Neural cell (in vitro differentiated cells): ENCODE data around the gene IER3. TPM values are rescaled to one million over a fixed set of nuclear protein-coding genes. Genes with fewer than 3 reads are reported as not detected.
"Not testable (repeated sequence)": the region's sequence is repeated elsewhere in the genome, so short reads cannot be mapped to it uniquely, and the experiment has no call there.

ENCODE experiments used
- H2AFZ ChIP-seq: fragments of 200-600, 300-800 bp; sonication (generic), shearing (Covaris generic); 2 replicates; pipeline ENCODE4 v1.6.0; 2014; ENCODE audit warnings: low read depth, mild to moderate bottlenecking, antibody characterized with exemption, low read length, moderate library complexity
- H3F3A ChIP-seq: fragments of 200-600 bp; shearing (Covaris generic); 2 replicates; pipeline ENCODE4 v1.6.1; 2016; ENCODE audit warnings: mild to moderate bottlenecking, moderate library complexity, mixed read lengths, antibody characterized with exemption, low read length; ENCODE audit not compliant: insufficient read depth, poor library complexity, severe bottlenecking
- H3K27ac ChIP-seq: fragments of 200-600, 300-800 bp; sonication (generic), shearing (Covaris generic); 2 replicates; pipeline ENCODE4 v1.5.1; 2014; ENCODE audit warnings: mild to moderate bottlenecking, low read length, moderate library complexity
- H3K27me3 ChIP-seq: fragments of 300-800, 200-600 bp; sonication (generic), shearing (Covaris generic); 2 replicates; pipeline ENCODE4 v1.6.0; 2014; ENCODE audit warnings: mild to moderate bottlenecking, low read depth, low read length, moderate library complexity; ENCODE audit not compliant: insufficient read depth
- H3K36me3 ChIP-seq: fragments of 300-800, 200-600 bp; sonication (generic), shearing (Covaris generic); 2 replicates; pipeline ENCODE4 v1.5.1; 2014; ENCODE audit warnings: mild to moderate bottlenecking, antibody characterized with exemption, low read length, moderate library complexity; ENCODE audit not compliant: insufficient read depth
- H3K4me2 ChIP-seq: fragments of 300-800, 200-600 bp; sonication (generic), shearing (Covaris generic); 2 replicates; pipeline ENCODE4 v1.6.0; 2014; ENCODE audit warnings: mild to moderate bottlenecking, low read length
- H3K4me3 ChIP-seq: fragments of 300-800, 200-600 bp; sonication (generic), shearing (Covaris generic); 2 replicates; pipeline ENCODE4 v1.5.1; 2014; ENCODE audit warnings: mild to moderate bottlenecking, low read length, moderate library complexity
- H3K79me2 ChIP-seq: fragments of 200-600 bp; shearing (Covaris generic); replicated peaks from 2 replicates; pipeline ENCODE4 v1.6.0; 2014; ENCODE audit warnings: mild to moderate bottlenecking, low read length, moderate library complexity; ENCODE audit not compliant: insufficient read depth
- H3K9ac ChIP-seq: fragments of 300-800, 200-600 bp; sonication (generic), shearing (Covaris generic); 2 replicates; pipeline ENCODE4 v1.6.1; 2016; ENCODE audit warnings: mild to moderate bottlenecking, low read length, mixed read lengths
- H3K9me2 ChIP-seq: fragments of 200-600 bp; shearing (Covaris generic); 2 replicates; pipeline ENCODE4 v1.6.1; 2016; ENCODE audit warnings: mild to moderate bottlenecking, low read length, mixed read lengths; ENCODE audit not compliant: insufficient read depth
- H3K9me3 ChIP-seq: fragments of 200-600, 300-800 bp; sonication (generic), shearing (Covaris generic); 2 replicates; pipeline ENCODE4 v1.6.1; 2016; ENCODE audit warnings: mild to moderate bottlenecking, mixed run types, low read length, moderate library complexity, mixed read lengths
- H4K20me1 ChIP-seq: fragments of 200-600 bp; shearing (Covaris generic); 2 replicates; pipeline ENCODE4 v1.6.1; 2016; ENCODE audit warnings: mild to moderate bottlenecking, mixed run types; ENCODE audit not compliant: insufficient read depth
- EZH2 ChIP-seq: fragments of 200-600, 300-800 bp; shearing (Covaris generic), sonication (generic); IDR thresholded peaks from 2 replicates; pipeline ENCODE4 v1.6.1; 2014; ENCODE audit warnings: antibody characterized with exemption, low read length, borderline replicate concordance, mild to moderate bottlenecking; ENCODE audit not compliant: insufficient read depth, poor library complexity, severe bottlenecking
- MXI1 ChIP-seq: fragments of 450-650 bp; conservative IDR thresholded peaks from 2 replicates; pipeline ENCODE4 v1.6.1; 2014; ENCODE audit warnings: antibody characterized with exemption, mild to moderate bottlenecking; ENCODE audit not compliant: poor library complexity, severe bottlenecking
- POLR2AphosphoS5 ChIP-seq: IDR thresholded peaks from 2 replicates; pipeline ENCODE4 v1.6.1; 2012
- RAD21 ChIP-seq: fragments of 450-650 bp; conservative IDR thresholded peaks from 2 replicates; pipeline ENCODE4 v1.6.1; 2014; ENCODE audit warnings: antibody characterized with exemption, mild to moderate bottlenecking, moderate library complexity
- REST ChIP-seq: IDR thresholded peaks from 2 replicates; pipeline ENCODE4 v1.6.1; 2012; ENCODE audit warnings: borderline replicate concordance
- SMC3 ChIP-seq: fragments of 450-650 bp; conservative IDR thresholded peaks from 2 replicates; pipeline ENCODE4 v1.6.1; 2014; ENCODE audit warnings: antibody characterized with exemption, mild to moderate bottlenecking, moderate library complexity; ENCODE audit not compliant: poor library complexity
- TAF1 ChIP-seq: IDR thresholded peaks from 2 replicates; pipeline ENCODE4 v1.6.1; 2012; ENCODE audit warnings: low read depth
- polyA plus RNA-seq: library from polyadenylated mRNA; depleted of rRNA; stranded (reverse); fragments of >200 nt; gene quantifications from 2 replicates; pipeline ENCODE4 v1.2.3, GENCODE V29; 2014
- TF ChIP-seq, protein P1 (sequence below): fragments of 450-650 bp; IDR thresholded peaks from 2 replicates; pipeline ENCODE4 v1.5.1; 2014; ENCODE audit warnings: antibody characterized with exemption, mild to moderate bottlenecking, moderate library complexity; ENCODE audit not compliant: poor library complexity, severe bottlenecking

Gene IER3
- polyA plus RNA-seq, 1 donor from 2014 or later, result 3.0 TPM

DNA sequence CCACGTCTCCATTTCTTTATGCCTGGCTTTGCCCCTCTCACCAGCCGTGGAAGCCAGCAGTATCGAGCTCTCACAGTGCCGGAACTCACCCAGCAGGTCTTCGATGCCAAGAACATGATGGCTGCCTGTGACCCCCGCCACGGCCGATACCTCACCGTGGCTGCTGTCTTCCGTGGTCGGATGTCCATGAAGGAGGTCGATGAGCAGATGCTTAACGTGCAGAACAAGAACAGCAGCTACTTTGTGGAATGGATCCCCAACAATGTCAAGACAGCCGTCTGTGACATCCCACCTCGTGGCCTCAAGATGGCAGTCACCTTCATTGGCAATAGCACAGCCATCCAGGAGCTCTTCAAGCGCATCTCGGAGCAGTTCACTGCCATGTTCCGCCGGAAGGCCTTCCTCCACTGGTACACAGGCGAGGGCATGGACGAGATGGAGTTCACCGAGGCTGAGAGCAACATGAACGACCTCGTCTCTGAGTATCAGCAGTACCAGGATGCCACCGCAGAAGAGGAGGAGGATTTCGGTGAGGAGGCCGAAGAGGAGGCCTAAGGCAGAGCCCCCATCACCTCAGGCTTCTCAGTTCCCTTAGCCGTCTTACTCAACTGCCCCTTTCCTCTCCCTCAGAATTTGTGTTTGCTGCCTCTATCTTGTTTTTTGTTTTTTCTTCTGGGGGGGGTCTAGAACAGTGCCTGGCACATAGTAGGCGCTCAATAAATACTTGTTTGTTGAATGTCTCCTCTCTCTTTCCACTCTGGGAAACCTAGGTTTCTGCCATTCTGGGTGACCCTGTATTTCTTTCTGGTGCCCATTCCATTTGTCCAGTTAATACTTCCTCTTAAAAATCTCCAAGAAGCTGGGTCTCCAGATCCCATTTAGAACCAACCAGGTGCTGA is 20.3 kb downstream of the IER3 start:
- TF ChIP-seq, protein P1, sequence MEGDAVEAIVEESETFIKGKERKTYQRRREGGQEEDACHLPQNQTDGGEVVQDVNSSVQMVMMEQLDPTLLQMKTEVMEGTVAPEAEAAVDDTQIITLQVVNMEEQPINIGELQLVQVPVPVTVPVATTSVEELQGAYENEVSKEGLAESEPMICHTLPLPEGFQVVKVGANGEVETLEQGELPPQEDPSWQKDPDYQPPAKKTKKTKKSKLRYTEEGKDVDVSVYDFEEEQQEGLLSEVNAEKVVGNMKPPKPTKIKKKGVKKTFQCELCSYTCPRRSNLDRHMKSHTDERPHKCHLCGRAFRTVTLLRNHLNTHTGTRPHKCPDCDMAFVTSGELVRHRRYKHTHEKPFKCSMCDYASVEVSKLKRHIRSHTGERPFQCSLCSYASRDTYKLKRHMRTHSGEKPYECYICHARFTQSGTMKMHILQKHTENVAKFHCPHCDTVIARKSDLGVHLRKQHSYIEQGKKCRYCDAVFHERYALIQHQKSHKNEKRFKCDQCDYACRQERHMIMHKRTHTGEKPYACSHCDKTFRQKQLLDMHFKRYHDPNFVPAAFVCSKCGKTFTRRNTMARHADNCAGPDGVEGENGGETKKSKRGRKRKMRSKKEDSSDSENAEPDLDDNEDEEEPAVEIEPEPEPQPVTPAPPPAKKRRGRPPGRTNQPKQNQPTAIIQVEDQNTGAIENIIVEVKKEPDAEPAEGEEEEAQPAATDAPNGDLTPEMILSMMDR, result peak; percentile 45

DNA sequence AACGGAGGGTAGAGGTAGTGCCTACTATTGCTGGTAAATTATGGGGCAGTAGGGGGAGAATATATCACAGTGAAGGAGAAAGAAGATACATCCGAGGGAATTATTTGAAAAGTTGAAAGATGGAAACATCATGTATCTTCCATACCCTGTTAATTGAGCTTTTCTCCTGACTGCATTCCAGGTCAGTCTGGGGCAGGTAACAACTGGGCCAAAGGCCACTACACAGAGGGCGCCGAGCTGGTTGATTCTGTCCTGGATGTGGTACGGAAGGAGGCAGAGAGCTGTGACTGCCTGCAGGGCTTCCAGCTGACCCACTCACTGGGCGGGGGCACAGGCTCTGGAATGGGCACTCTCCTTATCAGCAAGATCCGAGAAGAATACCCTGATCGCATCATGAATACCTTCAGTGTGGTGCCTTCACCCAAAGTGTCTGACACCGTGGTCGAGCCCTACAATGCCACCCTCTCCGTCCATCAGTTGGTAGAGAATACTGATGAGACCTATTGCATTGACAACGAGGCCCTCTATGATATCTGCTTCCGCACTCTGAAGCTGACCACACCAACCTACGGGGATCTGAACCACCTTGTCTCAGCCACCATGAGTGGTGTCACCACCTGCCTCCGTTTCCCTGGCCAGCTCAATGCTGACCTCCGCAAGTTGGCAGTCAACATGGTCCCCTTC is 21.0 kb downstream of the IER3 start:
- not testable (repeated sequence) for H3K9me2 ChIP-seq, H2AFZ ChIP-seq, H3K36me3 ChIP-seq, H3K9me3 ChIP-seq, H3K27me3 ChIP-seq
- Histone ChIP-seq H4K20me1 (peaks cover 44% of the 10 kb centered on the region), H3K27ac (peak overlapping the region; percentile 100), H3K4me3 (peak overlapping the region; percentile 99), H3K4me2 (peak overlapping the region; percentile 93), H3K79me2 (peaks cover 69% of the 10 kb centered on the region), H3F3A (peaks cover 17% of the 10 kb centered on the region), H3K9ac (peak overlapping the region; percentile 99)

More for the DNA sequence above, 20.3 kb downstream of the IER3 start:
- H3K9me2 ChIP-seq, H3K9me3 ChIP-seq, H3K27ac ChIP-seq, H2AFZ ChIP-seq, H3K27me3 ChIP-seq, H3K36me3 ChIP-seq, H3K9ac ChIP-seq: not testable (repeated sequence)
- H3K79me2 ChIP-seq, result peaks cover 62% of the 10 kb centered on the region
- peak overlapping the region; percentile 62 for H3K4me2 ChIP-seq
- peak overlapping the region; percentile 99 for H3K4me3 ChIP-seq
- peaks cover 17% of the 10 kb centered on the region for H3F3A ChIP-seq
- peaks cover 44% of the 10 kb centered on the region for H4K20me1 ChIP-seq

GRCh38 chr6:30722280-30723112 is 21.9 kb downstream of the IER3 start:
- Histone ChIP-seq H3K79me2 (peaks cover 74% of the 10 kb centered on the region), H3K36me3 (peaks cover 6% of the 10 kb centered on the region), H3F3A (peaks cover 17% of the 10 kb centered on the region), H3K27me3 (no peaks in the 10 kb centered on the region), H3K9ac (peak overlapping the region; percentile 99), H3K27ac (peak overlapping the region; percentile 100), H4K20me1 (peaks cover 44% of the 10 kb centered on the region), H3K4me2 (peak overlapping the region; percentile 93), H2AFZ (no peak overlapping the region), H3K9me2 (no peaks in the 10 kb centered on the region), H3K9me3 (no peaks in the 10 kb centered on the region), H3K4me3 (peak overlapping the region; percentile 99)
- TF ChIP-seq, protein P1, result peak; percentile 93
- no peak for TF ChIP-seq REST
- TF ChIP-seq TAF1, result no peak
- peak; percentile 47 for TF ChIP-seq MXI1
- TF ChIP-seq RAD21, result peak; percentile 75
- peak; percentile 54 for TF ChIP-seq POLR2AphosphoS5
- TF ChIP-seq EZH2, result no peak
- TF ChIP-seq SMC3, result peak; percentile 80

GRCh38 chr6:30722025-30722279 is 22.4 kb downstream of the IER3 start:
- Histone ChIP-seq H4K20me1 (peaks cover 44% of the 10 kb centered on the region), H3K79me2 (peaks cover 70% of the 10 kb centered on the region), H3K27ac (peak overlapping the region; percentile 100), H3K4me2 (peak overlapping the region; percentile 93), H3K9ac (peak overlapping the region; percentile 99), H3K4me3 (peak overlapping the region; percentile 99), H3F3A (peaks cover 17% of the 10 kb centered on the region)
- H3K36me3 ChIP-seq, H3K9me2 ChIP-seq, H3K9me3 ChIP-seq, H3K27me3 ChIP-seq, H2AFZ ChIP-seq: not testable (repeated sequence)
